B cell (primary cell): ENCODE results near the gene HOXA2. TPM values are rescaled to one million over a fixed set of nuclear protein-coding genes. Genes with fewer than 3 reads are reported as not detected.

Experiments
- ATAC-seq: fragments of 200-7000 bp; cut with Tn5 transposase; one replicate; pipeline ENCODE4 v1.10.0; 2021; ENCODE audit warnings: low read depth, mild to moderate bottlenecking, moderate number of reproducible peaks, moderate library complexity
- CTCF ChIA-PET: fragments of 350-600 bp; sonication (Branson Sonifier 250); formaldehyde crosslinking; loops from one replicate; lab custom pipeline; 2021; ENCODE audit warnings: antibody characterized with exemption, inconsistent platforms; lab: Charles Lee
- POLR2A ChIA-PET: fragments of 350-600 bp; sonication (Branson Sonifier 250); formaldehyde crosslinking; loops from one replicate; lab custom pipeline; 2021; ENCODE audit warnings: antibody characterized with exemption; lab: Charles Lee
- DNase-seq: peaks from one replicate; pipeline ENCODE4 v3.0.0; 2013
- H2AFZ ChIP-seq: 2 replicates; pipeline ENCODE4 v1.6.1; 2012; ENCODE audit warnings: mild to moderate bottlenecking, low read depth, low read length; ENCODE audit not compliant: insufficient read depth, poor library complexity, severe bottlenecking
- H3K27ac ChIP-seq, 2 donors: 1 replicate in 1 of 2; 2 replicates in 1 of 2; pipeline ENCODE4 v1.5.1; 2012 to 2013; ENCODE audit warnings: low read length in 2 of 2, mild to moderate bottlenecking in 2 of 2, moderate library complexity in 1 of 2
- H3K27me3 ChIP-seq, 4 experiments: fragments of 200-600 bp in 1 of 4; sonication (generic) in 1 of 4; replicated peaks in 1 of 4; 1 replicate in 2 of 4; 2 replicates in 2 of 4; pipeline versions ENCODE4 v1.6.1 to v1.7.0; 2013 to 2016; ENCODE audit warnings: low read length in 3 of 4, mild to moderate bottlenecking in 2 of 4, mixed read lengths in 1 of 4, moderate library complexity in 1 of 4; ENCODE audit not compliant: insufficient read depth in 4 of 4, control insufficient read depth in 3 of 4; ENCODE audit errors: control extremely low read depth in 1 of 4
- H3K36me3 ChIP-seq, 2 experiments: replicated peaks in 1 of 2; 1 replicate in 1 of 2; 2 replicates in 1 of 2; pipeline versions ENCODE4 v1.6.1 to v1.7.1; 2013; ENCODE audit warnings: low read length in 1 of 2; ENCODE audit not compliant: insufficient read depth in 2 of 2, control insufficient read depth in 1 of 2; ENCODE audit errors: control extremely low read depth in 1 of 2, extremely low read depth in 1 of 2
- H3K4me1 ChIP-seq, 2 donors: fragments of 200-600 bp in 1 of 2; sonication (generic) in 1 of 2; 1 replicate in 1 of 2; 2 replicates in 1 of 2; pipeline versions ENCODE4 v1.5.1 to v1.6.1; 2013 to 2017; ENCODE audit warnings: low read length in 2 of 2; ENCODE audit not compliant: control insufficient read depth in 2 of 2, insufficient read depth in 2 of 2
- H3K4me2 ChIP-seq: replicated peaks from 2 replicates; pipeline ENCODE3; 2012; ENCODE audit warnings: mild to moderate bottlenecking, low read depth, low read length; ENCODE audit not compliant: poor library complexity, severe bottlenecking
- H3K4me3 ChIP-seq, 5 experiments: fragments of 200-600 bp in 1 of 5; sonication (generic) in 1 of 5; 1 replicate in 3 of 5; 2 replicates in 2 of 5; pipeline versions ENCODE4 v1.5.1 to v1.7.0; 2011 to 2016; ENCODE audit warnings: low read length in 4 of 5, mild to moderate bottlenecking in 4 of 5, low read depth in 2 of 5, control low read depth in 1 of 5, moderate library complexity in 1 of 5; ENCODE audit not compliant: insufficient read depth in 1 of 5; ENCODE audit errors: control extremely low read depth in 1 of 5, extremely low read depth in 1 of 5
- H3K79me2 ChIP-seq: fragments of 200-600 bp; sonication (generic); one replicate; pipeline ENCODE4 v1.6.0; 2016; ENCODE audit warnings: low read length; ENCODE audit not compliant: control insufficient read depth, insufficient read depth
- H3K9ac ChIP-seq: fragments of 200-600 bp; sonication (generic); 2 replicates; pipeline ENCODE4 v1.6.1; 2017; ENCODE audit warnings: mild to moderate bottlenecking, low read length, moderate library complexity
- H3K9me3 ChIP-seq, 3 donors: one replicate each; pipeline versions ENCODE4 v1.6.1 to v1.7.1; 2013; ENCODE audit warnings: low read length in 2 of 3; ENCODE audit not compliant: control insufficient read depth in 2 of 3, insufficient read depth in 1 of 3; ENCODE audit errors: control extremely low read depth in 1 of 3
- H4K20me1 ChIP-seq: 2 replicates; pipeline ENCODE4 v1.6.0; 2012; ENCODE audit warnings: mild to moderate bottlenecking, low read length; ENCODE audit not compliant: insufficient read depth, control insufficient read depth, poor library complexity, severe bottlenecking
- H3K27ac Mint-ChIP-seq: one replicate; pipeline ENCODE4 v1.8.0; 2021; ENCODE audit warnings: mixed read lengths
- H3K27me3 Mint-ChIP-seq: one replicate; pipeline ENCODE4 v1.8.0; 2021; ENCODE audit warnings: mixed read lengths
- H3K4me1 Mint-ChIP-seq: one replicate; pipeline ENCODE4 v1.8.0; 2021; ENCODE audit warnings: mixed read lengths
- H3K4me3 Mint-ChIP-seq: one replicate; pipeline ENCODE4 v1.8.0; 2021; ENCODE audit warnings: mixed read lengths
- H3K9me3 Mint-ChIP-seq: one replicate; pipeline ENCODE4 v1.8.0; 2022; ENCODE audit warnings: mixed read lengths; ENCODE audit not compliant: insufficient read depth
- CTCF ChIP-seq: fragments of 200-600 bp; IDR thresholded peaks from one replicate; pipeline ENCODE4 v1.8.0; 2022; ENCODE audit warnings: antibody characterized with exemption, mild to moderate bottlenecking
- EZH2 ChIP-seq: IDR thresholded peaks from 2 replicates; pipeline ENCODE4 v1.6.1; 2012; ENCODE audit warnings: borderline replicate concordance, low read depth, mild to moderate bottlenecking, moderate library complexity, low read length; ENCODE audit not compliant: insufficient read depth, poor library complexity, severe bottlenecking
- WGBS: methylation state at CpG from one replicate; pipeline ENCODE4 v1.1.5; 2013; ENCODE audit warnings: missing lambda C conversion rate; ENCODE audit not compliant: insufficient coverage; 5-methylcytosine and 5-hydroxymethylcytosine counted together
- intact Hi-C: fragments of 100-400 bp; cut with micrococcal nuclease; formaldehyde crosslinking; loops from one replicate; pipeline ENCODE4 v1.10.0; 2022
- polyA plus RNA-seq: library from polyadenylated mRNA; depleted of rRNA; stranded (reverse); fragments of >200 nt; gene quantifications from 2 replicates; pipeline ENCODE4 v1.2.3, GENCODE V29; 2012
- total RNA-seq, 2 donors: library from RNA; stranded (reverse); fragments of 120-200 nt in 1 of 2; gene quantifications; 1 replicate in 1 of 2; 2 replicates in 1 of 2; pipeline versions ENCODE4 v1.2.3 to v1.2.4, GENCODE V29; 2013 to 2022

Gene HOXA2
- total and polyA plus RNA-seq, 2 donors (not counting 1 experiment from before 2014, with no cell fraction given): not detected

GRCh38 chr7:27116962-27117886, 14.7 kb upstream of the HOXA2 start:
- Histone ChIP-seq H4K20me1 (no peaks in the 10 kb centered on the region), H3K4me3 (no peak overlapping the region), H3K36me3 (no peaks in the 10 kb centered on the region), H3K4me1 (no peaks in the 10 kb centered on the region), H2AFZ (no peak overlapping the region), H3K27me3 (peaks cover 0 to 7% (median 0%) of the 10 kb centered on the region in 4 experiments), H3K79me2 (no peaks in the 10 kb centered on the region), H3K4me2 (no peak overlapping the region), H3K9me3 (no peaks in the 10 kb centered on the region), H3K27ac (no peak overlapping the region), H3K9ac (no peak overlapping the region)
- DNase-seq (no peak), ATAC-seq (no peak)
- WGBS: 91% methylated on average over 12 of the region's 12 CpGs
- H3K4me3 Mint-ChIP-seq: no peak overlapping the region
- intact Hi-C loops: no loop called here
- CTCF ChIA-PET: no interaction called here
- POLR2A ChIA-PET: no interaction called here
- H3K27me3 Mint-ChIP-seq: peaks cover 10% of the 10 kb centered on the region
- no peak for TF ChIP-seq CTCF
- no peak for TF ChIP-seq EZH2
- no peak overlapping the region for H3K27ac Mint-ChIP-seq
- no peaks in the 10 kb centered on the region for H3K9me3 Mint-ChIP-seq
- H3K4me1 Mint-ChIP-seq: no peaks in the 10 kb centered on the region
